Mammary epithelial cell (primary cell): ENCODE results near the gene CNKSR3.

ENCODE experiments used
- CTCF ChIP-seq, 2 donors: IDR thresholded peaks in 1 of 2; conservative IDR thresholded peaks in 1 of 2; 2 replicates each; pipeline ENCODE4 v1.5.1; 2011 to 2012; ENCODE audit warnings: inconsistent platforms in 2 of 2, low read length in 2 of 2, mild to moderate bottlenecking in 2 of 2, control low read depth in 1 of 2, low read depth in 1 of 2; ENCODE audit not compliant: insufficient read depth in 1 of 2; ENCODE audit errors: extremely low read depth in 1 of 2
- EZH2 ChIP-seq: IDR thresholded peaks from 2 replicates; pipeline ENCODE4 v1.6.1; 2012; ENCODE audit warnings: low read length, inconsistent platforms, borderline replicate concordance

GRCh38 chr6:154515826-154516225 lies 5.3 kb upstream of the CNKSR3 start:
- no peak for TF ChIP-seq CTCF (conservative IDR thresholded peaks at IDR 0.05 in 1 of 2, IDR thresholded peaks at IDR 0.05 in 1 of 2; ENCODE audit: extremely low read depth in 1 of 2, insufficient read depth in 1 of 2, low read depth in 1 of 2, low read length in 2 of 2)
- no peak for TF ChIP-seq EZH2
